Neural crest cell (in vitro differentiated cells): Measurements from ENCODE around the gene SNX3. TPM values are rescaled to one million over a fixed set of nuclear protein-coding genes. Genes with fewer than 3 reads are reported as not detected.

ENCODE experiments used
- DNase-seq: peaks from one replicate; pipeline ENCODE4 v3.0.0; 2021; ENCODE audit warnings: low read depth, mixed read lengths, low spot score
- H3K27ac Mint-ChIP-seq: one replicate; pipeline ENCODE4 v1.8.0; 2021; ENCODE audit warnings: mild to moderate bottlenecking, mixed read lengths; ENCODE audit not compliant: unreplicated experiment
- H3K27me3 Mint-ChIP-seq: 2 replicates; pipeline ENCODE4 v1.8.0; 2021; ENCODE audit warnings: low read depth, mild to moderate bottlenecking, mixed read lengths
- H3K36me3 Mint-ChIP-seq: 2 replicates; pipeline ENCODE4 v1.8.0; 2021; ENCODE audit warnings: low read depth, mild to moderate bottlenecking, mixed read lengths
- H3K4me1 Mint-ChIP-seq: 2 replicates; pipeline ENCODE4 v1.8.0; 2021; ENCODE audit warnings: mixed read lengths
- H3K4me3 Mint-ChIP-seq: one replicate; pipeline ENCODE4 v1.8.0; 2021; ENCODE audit warnings: mild to moderate bottlenecking, mixed read lengths
- H3K9me3 Mint-ChIP-seq: 2 replicates; pipeline ENCODE4 v1.8.0; 2021; ENCODE audit warnings: mixed read lengths
- CTCF ChIP-seq: fragments of 200-600 bp; sonication (generic); conservative IDR thresholded peaks from 2 replicates; pipeline ENCODE4 v1.5.0; 2021; ENCODE audit warnings: antibody characterized with exemption, mild to moderate bottlenecking
- total RNA-seq: library from RNA; stranded (reverse); gene quantifications from 2 replicates; pipeline ENCODE4 v1.2.1, GENCODE V29; 2021

SNX3 gene
- total RNA-seq, 1 donor from 2014 or later = 71.0 TPM

GRCh38 chr6:108166664-108167448 lies 94.0 kb downstream of the SNX3 start:
- Mint-ChIP-seq H3K36me3 (no peaks in the 10 kb centered on the region), H3K4me1 (peaks cover 40% of the 10 kb centered on the region), H3K27me3 (peaks cover 99% of the 10 kb centered on the region), H3K27ac (no peak overlapping the region), H3K4me3 (peak overlapping the region; percentile 47), H3K9me3 (no peaks in the 10 kb centered on the region)
- TF ChIP-seq CTCF = no peak
- no peak for DNase-seq

GRCh38 chr6:108165714-108166663 lies 94.9 kb downstream of the SNX3 start, which contains the start of gene NR2E1:
Gene NR2E1, plus strand, starts transcription at chr6:108166022. Its CDS starts 744 bp downstream, at chr6:108166766.
- peaks cover 35% of the 10 kb centered on the region for H3K4me1 Mint-ChIP-seq

GRCh38 chr6:108164815-108165706 lies 95.8 kb downstream of the SNX3 start:
- Mint-ChIP-seq H3K4me3 (peak overlapping the region; percentile 47), H3K27me3 (peaks cover 99% of the 10 kb centered on the region), H3K4me1 (peaks cover 33% of the 10 kb centered on the region), H3K9me3 (no peaks in the 10 kb centered on the region), H3K27ac (no peak overlapping the region), H3K36me3 (no peaks in the 10 kb centered on the region)
- no peak for DNase-seq
- TF ChIP-seq CTCF = no peak

More at GRCh38 chr6:108165714-108166663, 94.9 kb downstream of the SNX3 start, which contains the start of gene NR2E1:
- H3K27ac Mint-ChIP-seq = no peak within 1 kb of the TSS
- no peak for DNase-seq
- TF ChIP-seq CTCF = no peak
- no peaks in the 10 kb centered on the region for H3K9me3 Mint-ChIP-seq
- peak within 1 kb of the TSS; percentile 47 for H3K4me3 Mint-ChIP-seq
- H3K27me3 Mint-ChIP-seq = peaks cover 99% of the 10 kb centered on the region
- no peaks in the 10 kb centered on the region for H3K36me3 Mint-ChIP-seq

GRCh38 chr6:108164543-108164814 lies 96.4 kb downstream of the SNX3 start:
- H3K27me3 Mint-ChIP-seq = peaks cover 99% of the 10 kb centered on the region
- peaks cover 33% of the 10 kb centered on the region for H3K4me1 Mint-ChIP-seq
- H3K36me3 Mint-ChIP-seq = no peaks in the 10 kb centered on the region
- H3K9me3 Mint-ChIP-seq = no peaks in the 10 kb centered on the region
- H3K27ac Mint-ChIP-seq = no peak overlapping the region
- no peak for DNase-seq
- TF ChIP-seq CTCF = no peak
- H3K4me3 Mint-ChIP-seq = peak overlapping the region; percentile 54
